Myocyte (in vitro differentiated cells): ENCODE data around the gene THADA. TPM values are rescaled to one million over a fixed set of nuclear protein-coding genes. Genes with fewer than 3 reads are reported as not detected.

Experiments used
- DNase-seq: peaks from one replicate; pipeline ENCODE4 v3.0.0-alpha.2; 2012; ENCODE audit warnings: low read depth
- total RNA-seq: library from RNA; depleted of rRNA; stranded (reverse); fragments of >200 nt; gene quantifications from 2 replicates; pipeline ENCODE4 v1.2.3, GENCODE V29; 2014

THADA gene
- total RNA-seq, 1 donor from 2014 or later, result 16.9 TPM

DNA sequence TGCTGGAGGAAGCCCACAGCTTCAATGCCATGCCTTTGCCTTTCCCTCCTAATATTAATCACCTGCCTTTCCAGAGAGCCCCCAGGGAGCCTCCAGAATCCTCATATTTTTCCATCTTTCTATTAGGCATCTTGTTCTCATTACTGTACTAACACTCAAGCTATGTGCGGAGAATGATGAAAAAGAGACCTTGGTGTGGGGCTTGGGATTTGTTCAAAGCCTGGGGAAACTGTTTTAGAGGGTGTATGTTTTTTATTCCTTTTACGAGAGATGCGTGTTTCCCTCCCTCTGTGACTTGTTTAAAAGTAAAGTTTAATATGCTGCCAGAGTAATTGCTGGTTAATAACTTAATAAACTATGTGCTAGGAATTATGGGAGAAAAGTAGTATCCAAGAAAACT, 267.0 kb downstream of the THADA start:
- DNase-seq, result no peak

DNA sequence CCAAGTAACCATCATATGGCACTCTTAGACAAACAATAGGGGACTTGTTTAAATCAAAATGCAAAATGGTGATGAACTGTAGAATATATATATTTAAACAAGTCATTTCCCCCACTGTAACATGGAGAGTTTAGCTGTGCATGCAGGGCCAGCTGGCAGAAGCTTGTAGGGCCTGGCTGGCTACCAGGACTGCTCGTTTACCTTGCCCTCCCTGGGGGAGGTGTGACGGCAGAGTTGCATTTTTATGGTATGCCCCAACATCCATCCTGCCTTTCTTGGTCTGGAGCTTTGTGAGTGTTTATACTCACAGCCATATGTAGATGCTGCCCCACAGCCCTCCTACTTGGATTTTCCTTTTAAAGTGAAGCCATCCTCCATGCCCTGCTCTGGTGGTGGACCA, 267.7 kb downstream of the THADA start:
- DNase-seq, result no peak

DNA sequence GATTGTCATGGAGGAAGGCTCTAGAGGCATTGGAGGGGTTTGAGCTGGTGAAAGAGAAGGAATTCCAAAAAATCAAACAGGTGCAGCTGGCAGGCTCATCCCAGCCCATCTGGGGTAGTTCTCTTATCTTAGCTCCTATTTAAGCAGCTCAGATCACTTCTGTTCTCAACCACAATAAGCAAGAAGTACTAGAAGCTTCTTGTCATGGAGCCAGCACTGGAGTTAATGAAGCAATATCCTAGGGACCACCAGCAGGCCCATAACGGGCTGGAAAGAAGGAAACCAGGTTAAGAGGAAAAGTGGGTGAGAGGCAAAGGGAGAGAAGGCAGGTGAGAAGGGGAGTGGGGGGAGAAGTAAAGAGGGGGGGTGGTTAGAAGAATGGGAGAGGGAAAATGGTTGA, 268.7 kb downstream of the THADA start:
- DNase-seq, result no peak

- DNase-seq, result peak; percentile 57
These were observed 269.6 kb downstream of the THADA start for GRCh38 chr2:43326101-43326825.

GRCh38 chr2:43325107-43325811, 270.6 kb downstream of the THADA start:
- no peak for DNase-seq

DNA sequence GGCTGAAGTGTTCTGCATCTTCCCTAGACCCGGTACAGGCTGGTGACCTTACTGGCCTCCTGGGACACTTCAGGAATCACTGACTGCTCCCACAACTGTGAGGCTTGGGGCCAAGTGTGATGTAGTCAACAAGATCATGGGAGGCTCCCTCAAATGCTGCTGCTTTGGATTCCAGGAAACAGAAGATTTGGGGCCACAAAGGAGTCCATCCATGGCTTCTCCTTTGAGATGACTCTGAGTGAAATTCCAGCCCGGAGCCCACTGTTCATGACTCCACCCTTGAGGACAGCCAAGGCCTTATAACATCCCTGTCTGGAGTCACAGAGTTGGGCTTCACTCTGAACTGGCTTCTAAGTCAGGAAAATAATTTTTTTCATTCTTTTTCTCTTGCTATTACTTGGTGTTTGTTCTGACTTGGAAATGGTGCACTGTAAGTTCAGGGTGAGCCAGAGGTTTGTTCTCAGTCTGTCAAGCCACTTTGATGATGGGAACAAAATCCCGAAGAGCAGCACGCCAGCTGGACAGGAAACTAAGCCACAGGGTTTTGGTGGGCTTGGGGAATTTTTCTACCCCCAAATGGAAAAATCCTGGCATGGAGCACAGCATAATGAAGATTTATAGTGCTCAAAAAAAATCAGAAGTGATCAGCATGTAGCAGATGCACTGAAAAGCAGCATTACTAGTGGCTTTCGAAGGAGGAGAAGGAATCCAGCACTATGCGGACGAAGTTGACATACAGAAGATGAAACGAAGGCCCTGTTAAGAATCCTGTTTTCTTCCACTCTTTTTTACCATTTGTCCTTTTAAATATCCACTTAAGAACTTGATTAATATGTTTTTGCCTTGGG, 271.4 kb downstream of the THADA start:
- no peak for DNase-seq

GRCh38 chr2:43323857-43324256, 272.0 kb downstream of the THADA start:
- DNase-seq, result no peak

- no peak for DNase-seq
These were observed 274.4 kb downstream of the THADA start for GRCh38 chr2:43321446-43321845.

DNA sequence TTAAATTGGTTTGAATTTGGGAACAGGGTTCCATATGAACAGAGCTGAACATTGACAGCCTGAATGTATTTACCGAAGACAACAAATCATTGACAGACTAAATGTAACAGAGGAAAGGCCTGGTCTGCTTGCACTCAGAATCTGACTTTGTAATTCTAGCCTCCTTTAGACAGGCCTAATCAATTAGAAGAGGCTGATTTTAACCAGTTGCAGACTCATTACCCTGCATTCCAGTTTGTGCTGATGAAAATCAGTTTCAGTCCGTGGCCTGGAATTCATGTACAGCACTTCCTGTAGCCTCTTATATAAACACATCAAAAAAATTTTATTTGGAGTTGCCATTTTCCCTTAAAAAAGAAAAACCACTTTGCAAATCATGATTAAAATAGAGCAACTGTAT, 276.3 kb downstream of the THADA start:
- DNase-seq, result no peak

- no peak for DNase-seq
These were observed 277.0 kb downstream of the THADA start for GRCh38 chr2:43318791-43319190.

- no peak for DNase-seq
These were observed 278.2 kb downstream of the THADA start for GRCh38 chr2:43317680-43318079.

- DNase-seq, result no peak
These were observed 278.6 kb downstream of the THADA start for GRCh38 chr2:43317194-43317593.

GRCh38 chr2:43315482-43315881, 280.4 kb downstream of the THADA start:
- no peak for DNase-seq

DNA sequence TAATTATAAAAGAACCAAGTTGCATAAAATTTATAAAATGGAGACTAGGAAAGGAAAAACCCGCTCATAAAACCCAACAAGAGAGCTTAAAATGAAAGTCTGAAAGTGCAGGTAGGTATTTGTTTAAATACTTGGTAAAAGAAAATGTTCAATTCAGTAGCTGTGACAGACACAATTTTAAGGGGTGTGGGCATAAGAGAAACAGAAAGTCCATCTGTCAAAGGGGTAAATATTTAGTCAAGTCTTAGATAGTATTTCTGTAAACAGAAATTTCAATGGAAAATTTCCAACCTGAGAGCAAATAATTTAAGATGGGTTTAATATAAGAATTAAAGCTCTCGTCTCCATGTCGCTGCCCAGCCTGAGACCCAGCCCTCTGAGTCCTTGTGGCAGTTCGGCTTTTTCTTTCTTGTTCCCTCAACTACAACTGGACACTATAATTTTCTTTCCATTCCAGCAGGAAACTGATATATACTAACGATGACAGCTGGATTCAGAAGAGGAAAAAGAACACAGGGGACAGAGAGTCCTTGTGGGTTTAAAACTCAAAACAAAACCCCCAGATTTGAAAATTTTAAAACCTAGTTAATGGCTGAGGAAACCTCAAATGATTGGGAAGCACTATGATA, 281.4 kb downstream of the THADA start:
- no peak for DNase-seq

- no peak for DNase-seq
These were observed 282.2 kb downstream of the THADA start for GRCh38 chr2:43313642-43314017.

- DNase-seq, result peak; percentile 85
These were observed 282.8 kb downstream of the THADA start for GRCh38 chr2:43312755-43313641.

- DNase-seq, result no peak
These were observed 284.6 kb downstream of the THADA start for GRCh38 chr2:43311276-43311675.

GRCh38 chr2:43309935-43310334, 285.9 kb downstream of the THADA start:
- DNase-seq, result no peak

- no peak for DNase-seq
These were observed 287.9 kb downstream of the THADA start for GRCh38 chr2:43307973-43308372.

DNA sequence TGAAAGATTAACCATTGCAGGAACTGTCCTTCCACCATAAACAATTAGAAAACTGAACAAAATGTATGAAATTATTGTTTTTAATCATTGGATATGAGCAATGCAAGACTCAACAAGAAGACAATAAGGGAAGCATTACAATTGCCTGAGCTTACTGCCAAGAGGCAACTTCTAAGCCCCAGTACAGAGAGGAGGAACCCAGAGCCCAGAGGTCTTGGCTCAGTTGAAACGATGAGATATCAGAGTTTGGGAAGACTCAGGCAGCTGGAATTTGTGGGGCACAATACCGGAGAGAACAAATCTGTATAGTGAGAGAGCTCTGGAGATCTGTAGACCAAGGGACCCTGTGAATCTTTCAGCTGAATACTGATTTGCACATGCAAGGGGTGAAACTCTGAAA, 288.8 kb downstream of the THADA start:
- no peak for DNase-seq

GRCh38 chr2:43306197-43306596, 289.6 kb downstream of the THADA start:
- no peak for DNase-seq
